Measurements from ENCODE around the gene IQSEC1.
A peak's percentile ranks its signal among the peaks of the same experiment; 100 is the strongest.

IQSEC1 gene

DNA sequence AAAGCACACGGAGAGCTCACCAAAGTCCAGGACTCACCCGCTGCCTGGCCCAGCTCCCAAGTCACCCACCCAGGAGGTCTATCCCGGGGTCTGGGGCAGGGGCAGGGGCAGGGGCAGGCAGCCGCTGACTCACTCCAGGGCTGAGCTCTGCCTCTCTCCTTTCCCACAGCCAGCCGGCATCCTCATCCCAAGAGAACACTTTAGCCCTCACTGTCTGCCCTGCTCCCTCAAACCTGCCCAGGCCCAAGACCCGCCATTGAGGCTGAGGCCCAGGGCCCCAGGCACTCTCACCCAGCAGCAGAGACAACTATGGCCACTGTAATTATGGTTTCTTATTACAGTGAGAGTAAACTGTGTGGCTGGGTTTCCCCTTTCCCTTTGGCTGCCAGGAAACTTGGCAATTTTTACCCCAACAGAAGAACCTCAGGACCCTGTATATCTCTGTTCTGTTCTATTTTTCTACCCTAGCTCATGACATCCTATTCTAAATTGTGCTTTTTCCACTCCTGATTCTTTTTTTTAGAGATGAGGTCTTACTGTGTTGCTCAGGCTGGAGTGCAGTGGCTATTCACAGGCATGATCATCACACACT, 53.0 kb downstream of the IQSEC1 start:
- no peak overlapping the region for H3K4me3 ChIP-seq
- intact Hi-C loops (cut with DNase I; ENCODE audit: low total_unique reads): no loop called here
- H3K9me3 ChIP-seq: no peaks in the 10 kb centered on the region
- TF ChIP-seq, protein P1, sequence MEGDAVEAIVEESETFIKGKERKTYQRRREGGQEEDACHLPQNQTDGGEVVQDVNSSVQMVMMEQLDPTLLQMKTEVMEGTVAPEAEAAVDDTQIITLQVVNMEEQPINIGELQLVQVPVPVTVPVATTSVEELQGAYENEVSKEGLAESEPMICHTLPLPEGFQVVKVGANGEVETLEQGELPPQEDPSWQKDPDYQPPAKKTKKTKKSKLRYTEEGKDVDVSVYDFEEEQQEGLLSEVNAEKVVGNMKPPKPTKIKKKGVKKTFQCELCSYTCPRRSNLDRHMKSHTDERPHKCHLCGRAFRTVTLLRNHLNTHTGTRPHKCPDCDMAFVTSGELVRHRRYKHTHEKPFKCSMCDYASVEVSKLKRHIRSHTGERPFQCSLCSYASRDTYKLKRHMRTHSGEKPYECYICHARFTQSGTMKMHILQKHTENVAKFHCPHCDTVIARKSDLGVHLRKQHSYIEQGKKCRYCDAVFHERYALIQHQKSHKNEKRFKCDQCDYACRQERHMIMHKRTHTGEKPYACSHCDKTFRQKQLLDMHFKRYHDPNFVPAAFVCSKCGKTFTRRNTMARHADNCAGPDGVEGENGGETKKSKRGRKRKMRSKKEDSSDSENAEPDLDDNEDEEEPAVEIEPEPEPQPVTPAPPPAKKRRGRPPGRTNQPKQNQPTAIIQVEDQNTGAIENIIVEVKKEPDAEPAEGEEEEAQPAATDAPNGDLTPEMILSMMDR (IDR thresholded peaks at IDR 0.05): no peak
- DNase-seq: peak in 1 of 2 donors; percentile 51
- peaks cover 2 to 89% (median 57%) of the 10 kb centered on the region in 4 donors for H3K4me1 ChIP-seq
- H3K27ac ChIP-seq: peak overlapping the region; percentile 60 to 62
- no peaks in the 10 kb centered on the region for H3K27me3 ChIP-seq
- H3K36me3 ChIP-seq: no peaks in the 10 kb centered on the region

DNA sequence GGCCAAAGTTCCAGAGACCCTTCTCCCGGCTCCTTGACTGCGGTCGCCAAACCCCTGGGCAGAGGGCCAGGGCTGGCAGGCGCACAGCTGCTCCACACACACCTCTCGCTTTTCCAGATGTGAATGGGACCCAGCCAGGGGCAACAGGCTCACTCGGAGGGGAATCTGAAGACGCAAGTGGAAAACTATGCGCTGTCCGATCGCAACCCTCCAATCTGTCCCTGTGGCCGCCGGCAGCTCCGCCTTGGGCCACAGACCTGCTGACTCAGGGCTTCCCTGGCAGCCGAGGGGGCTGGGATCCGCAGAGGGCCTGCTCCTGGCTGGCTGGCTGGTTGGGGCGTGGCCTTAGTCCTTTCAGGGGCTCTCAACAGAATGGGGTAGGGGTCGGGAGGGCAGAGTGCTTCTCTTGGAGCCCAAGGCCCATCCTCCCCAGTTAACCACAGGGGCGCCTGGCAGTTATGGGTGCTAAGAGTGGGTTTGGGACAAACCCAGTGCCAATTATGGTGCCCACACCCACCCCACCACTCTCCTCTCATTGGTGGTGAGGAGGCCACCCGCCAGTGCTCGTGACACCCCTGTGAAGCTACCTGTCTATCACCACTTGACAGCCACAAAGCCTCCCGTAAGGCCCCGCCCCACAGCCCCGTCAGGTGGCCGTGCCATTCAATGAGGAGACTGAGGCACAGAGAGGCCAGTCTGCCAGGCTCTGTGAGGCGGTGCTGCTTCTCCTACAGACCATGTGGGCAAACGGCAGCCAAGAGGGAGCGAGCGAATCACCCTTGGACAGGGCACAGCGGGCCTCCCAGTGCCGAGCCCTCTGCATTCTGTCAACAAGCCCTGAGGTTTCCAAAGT, 53.8 kb downstream of the IQSEC1 start:
- Histone ChIP-seq H3K4me1 (peaks cover 2 to 83% (median 57%) of the 10 kb centered on the region in 4 donors), H3K4me3 (peak overlapping the region; percentile 35 to 45), H3K36me3 (no peaks in the 10 kb centered on the region), H3K27ac (peak overlapping the region; percentile 60 to 62), H3K27me3 (no peaks in the 10 kb centered on the region), H3K9me3 (no peaks in the 10 kb centered on the region)
- peak in 1 of 2 donors; percentile 81 for DNase-seq
- TF ChIP-seq, protein P1 (IDR thresholded peaks at IDR 0.05): no peak
- intact Hi-C loops (cut with DNase I; ENCODE audit: low total_unique reads): loop anchor here (10.0 kb wide), 1 partner anchor 55 kb away; the partner anchor contains the start of gene IQSEC1

DNA sequence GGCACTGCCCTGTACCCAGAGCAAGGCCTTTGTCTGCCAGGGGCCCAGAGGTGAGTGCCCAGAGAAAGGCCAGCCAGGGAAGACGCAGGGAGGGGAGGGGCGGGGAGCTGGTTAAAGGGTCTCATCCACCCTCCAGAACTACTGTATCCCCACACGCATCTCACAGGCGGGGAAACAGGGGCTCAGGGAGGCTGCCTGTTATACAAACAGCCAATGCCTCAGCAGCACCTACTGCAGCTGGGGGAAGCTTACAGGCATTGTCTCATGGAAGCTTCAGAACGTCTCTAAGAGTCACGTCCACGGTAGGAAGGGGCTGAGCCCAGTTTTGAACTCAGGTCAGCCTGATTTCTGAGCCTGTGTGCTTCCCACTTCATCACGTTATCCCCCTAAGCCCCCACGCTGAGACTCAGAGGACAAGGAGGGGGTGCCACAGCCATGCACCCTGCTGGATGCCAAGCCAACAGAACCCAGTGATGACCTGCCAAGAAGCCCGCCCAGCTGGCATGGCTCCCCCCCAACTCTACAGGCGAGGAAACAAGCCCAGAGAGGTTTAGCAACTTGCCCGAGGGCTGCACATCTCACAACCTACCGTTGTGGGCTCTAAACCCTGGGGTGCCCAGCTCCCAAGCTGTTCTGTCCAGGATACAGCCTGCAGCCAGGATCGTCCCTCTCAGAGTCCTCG, 54.5 kb downstream of the IQSEC1 start:
- H3K9me3 ChIP-seq: no peaks in the 10 kb centered on the region
- peak in 1 of 2 donors; percentile 77 for DNase-seq
- H3K27me3 ChIP-seq: no peaks in the 10 kb centered on the region
- TF ChIP-seq, protein P1 (IDR thresholded peaks at IDR 0.05): no peak
- H3K4me1 ChIP-seq: peaks cover 2 to 83% (median 57%) of the 10 kb centered on the region in 4 donors
- H3K27ac ChIP-seq: peak overlapping the region; percentile 60 to 62
- no peaks in the 10 kb centered on the region for H3K36me3 ChIP-seq
- intact Hi-C loops (cut with DNase I; ENCODE audit: low total_unique reads): loop anchor here (10.0 kb wide), 1 partner anchor 56 kb away; the partner anchor contains the start of gene IQSEC1
- peak overlapping the region; percentile 35 to 45 for H3K4me3 ChIP-seq

DNA sequence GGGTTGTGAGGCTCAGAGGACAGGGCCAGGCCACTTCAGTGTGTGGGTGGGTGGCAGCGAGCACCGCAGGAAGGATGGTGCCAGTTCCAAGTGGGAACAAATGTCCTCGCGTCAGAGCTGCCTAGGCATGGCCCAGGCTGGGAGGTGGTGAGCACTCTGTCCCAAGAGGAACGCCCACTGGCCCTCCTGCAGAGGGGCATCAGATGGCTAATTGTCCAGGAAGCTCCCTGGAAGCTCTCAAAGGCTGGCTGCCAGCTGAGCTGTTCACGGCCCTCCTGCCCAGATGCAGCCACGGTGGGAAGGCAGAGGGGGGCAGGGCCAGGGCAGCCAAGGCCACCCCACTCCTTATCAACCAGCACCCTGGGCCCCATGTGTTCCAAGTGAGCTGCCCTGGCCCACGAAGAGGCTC, 55.2 kb downstream of the IQSEC1 start:
- no peaks in the 10 kb centered on the region for H3K27me3 ChIP-seq
- TF ChIP-seq, protein P1 (IDR thresholded peaks at IDR 0.05): no peak
- H3K4me1 ChIP-seq: peaks cover 2 to 79% (median 55%) of the 10 kb centered on the region in 4 donors
- H3K9me3 ChIP-seq: no peaks in the 10 kb centered on the region
- peak overlapping the region; percentile 60 to 62 for H3K27ac ChIP-seq
- H3K4me3 ChIP-seq: no peak overlapping the region
- intact Hi-C loops (cut with DNase I; ENCODE audit: low total_unique reads): loop anchor here (10.0 kb wide), 1 partner anchor 57 kb away; the partner anchor contains the start of gene IQSEC1
- peak in 1 of 2 donors; percentile 78 for DNase-seq
- H3K36me3 ChIP-seq: no peaks in the 10 kb centered on the region

DNA sequence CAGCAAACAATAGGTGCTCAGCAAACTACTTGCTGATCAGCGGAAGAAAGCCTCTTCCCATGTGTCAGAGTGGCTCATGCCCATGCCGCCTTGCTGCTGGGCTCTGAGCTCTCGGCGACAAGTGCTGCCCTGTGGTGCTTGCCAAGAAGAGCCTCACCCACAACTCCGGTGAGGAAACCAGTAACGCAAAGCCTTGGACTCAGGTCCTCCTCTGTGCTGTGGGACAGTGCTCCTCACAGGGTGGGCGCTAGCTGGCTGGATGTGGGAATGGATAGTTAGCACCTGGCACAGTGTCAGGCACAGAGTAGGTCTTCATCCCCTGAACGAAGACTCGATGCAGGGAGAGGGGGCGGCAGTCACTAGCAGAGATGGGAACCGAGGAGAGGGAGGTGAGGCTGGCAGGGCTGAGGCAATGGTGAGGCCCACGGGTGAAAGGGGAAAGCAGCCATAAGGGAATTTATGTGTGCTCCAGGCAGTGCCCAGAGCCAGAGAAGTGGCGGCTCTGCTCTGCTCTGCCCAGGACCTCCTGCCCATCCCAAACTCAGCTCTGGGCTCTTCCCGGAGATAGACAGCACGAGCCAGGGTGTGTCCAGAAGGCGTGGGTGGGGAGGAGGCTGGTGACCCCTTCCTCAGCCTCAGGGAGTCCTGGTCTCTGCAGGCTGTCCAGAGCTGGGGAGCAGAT, 55.7 kb downstream of the IQSEC1 start:
- Histone ChIP-seq H3K36me3 (no peaks in the 10 kb centered on the region), H3K27me3 (no peaks in the 10 kb centered on the region), H3K27ac (peak overlapping the region; percentile 60 to 62), H3K9me3 (no peaks in the 10 kb centered on the region), H3K4me3 (no peak overlapping the region), H3K4me1 (peaks cover 2 to 74% (median 50%) of the 10 kb centered on the region in 4 donors)
- TF ChIP-seq, protein P1 (IDR thresholded peaks at IDR 0.05): no peak
- intact Hi-C loops (cut with DNase I; ENCODE audit: low total_unique reads): loop anchor here (10.0 kb wide), 1 partner anchor 57 kb away; the partner anchor contains the start of gene IQSEC1
- DNase-seq: no peak
